Measurements from ENCODE around the gene NDC80.
A peak's percentile ranks its signal among the peaks of the same experiment; 100 is the strongest.

Gene NDC80

GRCh38 chr18:2559249-2559648 lies 12.1 kb upstream of the NDC80 start:
- no peak for DNase-seq

- DNase-seq, result no peak
Observed at GRCh38 chr18:2564373-2564772, 7.0 kb upstream of the NDC80 start.

- no peak for DNase-seq
Observed at GRCh38 chr18:2568129-2568528, 3.2 kb upstream of the NDC80 start.

- DNase-seq, result no peak
Observed at GRCh38 chr18:2568605-2569004, 2.8 kb upstream of the NDC80 start.

- no peak for DNase-seq
Observed at GRCh38 chr18:2569338-2570207, 1.8 kb upstream of the NDC80 start.

- peak; percentile 77 for DNase-seq
Observed at GRCh38 chr18:2570772-2571199, 571 bp upstream of the NDC80 start.

GRCh38 chr18:2572171-2572569 lies 813 bp downstream of the NDC80 start:
- DNase-seq, result peak; percentile 34

- no peak for DNase-seq
Observed at GRCh38 chr18:2572892-2573291, 1.5 kb downstream of the NDC80 start.

- no peak for DNase-seq
Observed at GRCh38 chr18:2573408-2573807, 2.1 kb downstream of the NDC80 start.

GRCh38 chr18:2587788-2588187 lies 16.4 kb downstream of the NDC80 start:
- no peak for DNase-seq

GRCh38 chr18:2588666-2589344 lies 17.4 kb downstream of the NDC80 start:
- DNase-seq, result no peak

- peak; percentile 42 for DNase-seq
Observed at GRCh38 chr18:2589345-2590068, 18.1 kb downstream of the NDC80 start.

GRCh38 chr18:2590303-2590702 lies 18.9 kb downstream of the NDC80 start:
- DNase-seq, result no peak

- peak; percentile 45 for DNase-seq
Observed at GRCh38 chr18:2597639-2598038, 26.3 kb downstream of the NDC80 start.

GRCh38 chr18:2602844-2603243 lies 31.5 kb downstream of the NDC80 start:
- no peak for DNase-seq

GRCh38 chr18:2606335-2606734 lies 35.0 kb downstream of the NDC80 start:
- DNase-seq, result peak; percentile 47

GRCh38 chr18:2609604-2610003 lies 38.2 kb downstream of the NDC80 start:
- DNase-seq, result no peak

GRCh38 chr18:2610549-2610948 lies 39.2 kb downstream of the NDC80 start:
- no peak for DNase-seq

- no peak for DNase-seq
Observed at GRCh38 chr18:2612996-2613395, 41.6 kb downstream of the NDC80 start.

GRCh38 chr18:2617401-2617998 lies 46.1 kb downstream of the NDC80 start:
- DNase-seq, result no peak

- no peak for DNase-seq
Observed at GRCh38 chr18:2618009-2618408, 46.7 kb downstream of the NDC80 start.

GRCh38 chr18:2625217-2625616 lies 53.9 kb downstream of the NDC80 start:
- DNase-seq, result no peak

- no peak for DNase-seq
Observed at GRCh38 chr18:2627821-2628276, 56.5 kb downstream of the NDC80 start.

All from CD4-positive, alpha-beta T cell treated with Interleukin-17A for 1 hour (primary cell).